ENCODE results near the gene APBB2.

DNA sequence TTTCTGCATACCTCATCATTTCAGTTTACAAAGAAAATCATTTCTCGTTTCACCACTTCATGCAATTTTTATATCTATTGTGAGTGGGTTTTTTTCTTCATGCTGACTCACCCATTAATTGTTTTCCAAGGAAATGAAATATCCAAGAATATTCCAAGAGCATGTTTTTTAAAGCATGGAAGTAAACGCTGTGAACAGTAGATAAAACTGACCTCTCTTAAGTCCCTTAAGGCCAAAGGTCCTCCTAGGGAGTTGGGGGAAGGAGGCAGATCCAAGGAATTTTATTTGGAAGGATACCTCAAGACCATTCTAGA lies 2.6 kb upstream of the APBB2 start:
- TF ChIP-seq, protein P1, sequence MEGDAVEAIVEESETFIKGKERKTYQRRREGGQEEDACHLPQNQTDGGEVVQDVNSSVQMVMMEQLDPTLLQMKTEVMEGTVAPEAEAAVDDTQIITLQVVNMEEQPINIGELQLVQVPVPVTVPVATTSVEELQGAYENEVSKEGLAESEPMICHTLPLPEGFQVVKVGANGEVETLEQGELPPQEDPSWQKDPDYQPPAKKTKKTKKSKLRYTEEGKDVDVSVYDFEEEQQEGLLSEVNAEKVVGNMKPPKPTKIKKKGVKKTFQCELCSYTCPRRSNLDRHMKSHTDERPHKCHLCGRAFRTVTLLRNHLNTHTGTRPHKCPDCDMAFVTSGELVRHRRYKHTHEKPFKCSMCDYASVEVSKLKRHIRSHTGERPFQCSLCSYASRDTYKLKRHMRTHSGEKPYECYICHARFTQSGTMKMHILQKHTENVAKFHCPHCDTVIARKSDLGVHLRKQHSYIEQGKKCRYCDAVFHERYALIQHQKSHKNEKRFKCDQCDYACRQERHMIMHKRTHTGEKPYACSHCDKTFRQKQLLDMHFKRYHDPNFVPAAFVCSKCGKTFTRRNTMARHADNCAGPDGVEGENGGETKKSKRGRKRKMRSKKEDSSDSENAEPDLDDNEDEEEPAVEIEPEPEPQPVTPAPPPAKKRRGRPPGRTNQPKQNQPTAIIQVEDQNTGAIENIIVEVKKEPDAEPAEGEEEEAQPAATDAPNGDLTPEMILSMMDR (IDR thresholded peaks at IDR 0.05) = no peak
- TF ChIP-seq POLR2A (IDR thresholded peaks at IDR 0.05) = no peak
